GM23338 (cell line): ENCODE measurements around the gene MLLT6. TPM values are rescaled to one million over a fixed set of nuclear protein-coding genes. Genes with fewer than 3 reads are reported as not detected.

Experiments used
- ATAC-seq: fragments of 200-7000 bp; cut with Tn5 transposase; 3 replicates; pipeline ENCODE4 v1.9.1; 2020
- DNase-seq: peaks from one replicate; pipeline ENCODE4 v3.0.0-alpha.2; 2015; ENCODE audit warnings: low spot score
- H2AFZ ChIP-seq: fragments of 200-600 bp; sonication (generic); 2 replicates; pipeline ENCODE4 v1.8.0; 2016; ENCODE audit warnings: antibody characterized with exemption, mild to moderate bottlenecking, moderate library complexity
- H3F3A ChIP-seq: fragments of 200-600 bp; sonication (generic); replicated peaks from 2 replicates; pipeline ENCODE4 v1.8.0; 2017; ENCODE audit warnings: antibody characterized with exemption, mixed run types, low read depth
- H3K27ac ChIP-seq: fragments of 200-600 bp; sonication (generic); 2 replicates; pipeline ENCODE4 v1.6.1; 2016; ENCODE audit warnings: low read depth
- H3K27me3 ChIP-seq: fragments of 200-600 bp; sonication (generic); 2 replicates; pipeline ENCODE4 v1.8.0; 2016; ENCODE audit warnings: mild to moderate bottlenecking, mixed run types, moderate library complexity; ENCODE audit not compliant: insufficient read depth
- H3K36me3 ChIP-seq: fragments of 200-600 bp; sonication (generic); 2 replicates; pipeline ENCODE4 v1.8.0; 2016; ENCODE audit warnings: mild to moderate bottlenecking; ENCODE audit not compliant: insufficient read depth
- H3K4me1 ChIP-seq: fragments of 200-600 bp; sonication (generic); 2 replicates; pipeline ENCODE4 v1.8.0; 2016; ENCODE audit warnings: mild to moderate bottlenecking, moderate library complexity; ENCODE audit not compliant: insufficient read depth
- H3K4me2 ChIP-seq: fragments of 200-600 bp; sonication (generic); 2 replicates; pipeline ENCODE4 v1.7.1; 2017; ENCODE audit warnings: mixed run types
- H3K4me3 ChIP-seq: fragments of 200-600 bp; sonication (generic); 2 replicates; pipeline ENCODE4 v1.6.1; 2016; ENCODE audit warnings: mixed run types
- H3K79me2 ChIP-seq: fragments of 200-600 bp; sonication (generic); replicated peaks from 2 replicates; pipeline ENCODE4 v1.8.0; 2017; ENCODE audit warnings: mild to moderate bottlenecking; ENCODE audit not compliant: insufficient read depth
- H3K9me2 ChIP-seq: fragments of 200-600 bp; sonication (generic); 2 replicates; pipeline ENCODE4 v1.8.0; 2017; ENCODE audit not compliant: insufficient read depth
- H4K20me1 ChIP-seq: fragments of 200-600 bp; sonication (generic); replicated peaks from 2 replicates; pipeline ENCODE4 v1.8.0; 2017; ENCODE audit warnings: mild to moderate bottlenecking; ENCODE audit not compliant: insufficient read depth
- H3K27ac Mint-ChIP-seq: 2 replicates; pipeline ENCODE4 v1.8.0; 2020; ENCODE audit warnings: inconsistent platforms, mild to moderate bottlenecking, moderate library complexity, mixed read lengths
- H3K27me3 Mint-ChIP-seq: 3 replicates; pipeline ENCODE4 v1.8.0; 2022; ENCODE audit warnings: low read depth, mild to moderate bottlenecking, moderate library complexity, mixed read lengths, inconsistent platforms; ENCODE audit not compliant: insufficient read depth, poor library complexity
- H3K36me3 Mint-ChIP-seq: 3 replicates; pipeline ENCODE4 v1.8.0; 2021; ENCODE audit warnings: low read depth, mild to moderate bottlenecking, inconsistent platforms, moderate library complexity, mixed read lengths
- H3K4me1 Mint-ChIP-seq: 3 replicates; pipeline ENCODE4 v1.8.0; 2020; ENCODE audit warnings: mild to moderate bottlenecking, inconsistent platforms, mixed read lengths
- H3K4me3 Mint-ChIP-seq: 3 replicates; pipeline ENCODE4 v1.8.0; 2021; ENCODE audit warnings: moderate library complexity, mild to moderate bottlenecking, inconsistent platforms, mixed read lengths
- H3K9me3 Mint-ChIP-seq: 3 replicates; pipeline ENCODE4 v1.8.0; 2020; ENCODE audit warnings: moderate library complexity, mild to moderate bottlenecking, inconsistent platforms, mixed read lengths
- CREB1 ChIP-seq: fragments of 250-450 bp; sonication (Bioruptor Pico); IDR thresholded peaks from 2 replicates; pipeline ENCODE4 v1.5.0; 2020; ENCODE audit warnings: low read depth, mild to moderate bottlenecking, moderate library complexity
- EZH2 ChIP-seq: fragments of 200-600 bp; sonication (generic); IDR thresholded peaks from one replicate; pipeline ENCODE4 v1.8.0; 2017; ENCODE audit warnings: antibody characterized with exemption, mild to moderate bottlenecking, low read depth; ENCODE audit not compliant: unreplicated experiment
- EZH2phosphoT487 ChIP-seq: fragments of 200-600 bp; sonication (generic); IDR thresholded peaks from one replicate; pipeline ENCODE4 v1.8.1; 2018; ENCODE audit warnings: antibody characterized with exemption; ENCODE audit not compliant: unreplicated experiment
- JUNB ChIP-seq: IDR thresholded peaks from one replicate; pipeline ENCODE4 v1.6.1; 2016; ENCODE audit warnings: antibody characterized with exemption; ENCODE audit not compliant: unreplicated experiment
- NANOG ChIP-seq: IDR thresholded peaks from 2 replicates; pipeline ENCODE4 v1.6.1; 2016; ENCODE audit warnings: antibody characterized with exemption, borderline replicate concordance
- POLR2AphosphoS5 ChIP-seq: IDR thresholded peaks from 2 replicates; pipeline ENCODE4 v1.6.1; 2016; ENCODE audit warnings: antibody characterized with exemption, low read depth
- STAT1 ChIP-seq: IDR thresholded peaks from one replicate; pipeline ENCODE4 v1.6.1; 2016; ENCODE audit warnings: antibody characterized with exemption; ENCODE audit not compliant: unreplicated experiment
- ZNF114 ChIP-seq: fragments of 250-450 bp; sonication (Bioruptor Pico); IDR thresholded peaks from 2 replicates; pipeline ENCODE4 v1.5.0; 2020; ENCODE audit warnings: mild to moderate bottlenecking, moderate library complexity
- ZNF331 ChIP-seq: fragments of 250-450 bp; sonication (Bioruptor Pico); IDR thresholded peaks from 2 replicates; pipeline ENCODE4 v1.5.0; 2020; ENCODE audit warnings: low read depth, mild to moderate bottlenecking, moderate library complexity
- polyA plus RNA-seq: library from polyadenylated mRNA; unstranded; fragments of >200 nt; fragmentation: Nextera tagmentation; extraction: Ambion mirVana; gene quantifications from 2 replicates; pipeline ENCODE4 v1.2.1, GENCODE V29; 2016
- total RNA-seq: library from RNA; depleted of rRNA; stranded (reverse); fragments of >200 nt; shearing (Covaris generic); gene quantifications from 2 replicates; pipeline ENCODE4 v1.2.3, GENCODE V29; 2014
- TF ChIP-seq, protein P1 (sequence below): IDR thresholded peaks from 2 replicates; pipeline ENCODE4 v1.6.1; 2016; ENCODE audit warnings: antibody characterized with exemption
- TF ChIP-seq, protein P2 (sequence below): fragments of 250-450 bp; sonication (Bioruptor Pico); IDR thresholded peaks from 2 replicates; pipeline ENCODE4 v1.5.0; 2020; ENCODE audit warnings: mild to moderate bottlenecking, moderate library complexity
- TF ChIP-seq, protein P3 (sequence below), 2 experiments: fragments of 200-600 bp in 1 of 2; sonication (generic) in 1 of 2; conservative IDR thresholded peaks; 2 replicates each; pipeline versions ENCODE4 v1.5.1 to v1.6.1; 2016 to 2017; ENCODE audit warnings: antibody characterized with exemption in 2 of 2, low read depth in 2 of 2, mild to moderate bottlenecking in 2 of 2, moderate library complexity in 1 of 2
- TF ChIP-seq, protein P4 (sequence below): IDR thresholded peaks from one replicate; pipeline ENCODE4 v1.6.1; 2018; ENCODE audit warnings: antibody characterized with exemption; ENCODE audit not compliant: unreplicated experiment

Gene MLLT6
- total and polyA plus RNA-seq, 2 experiments from 2014 or later = 2.6 to 2.8 TPM

DNA sequence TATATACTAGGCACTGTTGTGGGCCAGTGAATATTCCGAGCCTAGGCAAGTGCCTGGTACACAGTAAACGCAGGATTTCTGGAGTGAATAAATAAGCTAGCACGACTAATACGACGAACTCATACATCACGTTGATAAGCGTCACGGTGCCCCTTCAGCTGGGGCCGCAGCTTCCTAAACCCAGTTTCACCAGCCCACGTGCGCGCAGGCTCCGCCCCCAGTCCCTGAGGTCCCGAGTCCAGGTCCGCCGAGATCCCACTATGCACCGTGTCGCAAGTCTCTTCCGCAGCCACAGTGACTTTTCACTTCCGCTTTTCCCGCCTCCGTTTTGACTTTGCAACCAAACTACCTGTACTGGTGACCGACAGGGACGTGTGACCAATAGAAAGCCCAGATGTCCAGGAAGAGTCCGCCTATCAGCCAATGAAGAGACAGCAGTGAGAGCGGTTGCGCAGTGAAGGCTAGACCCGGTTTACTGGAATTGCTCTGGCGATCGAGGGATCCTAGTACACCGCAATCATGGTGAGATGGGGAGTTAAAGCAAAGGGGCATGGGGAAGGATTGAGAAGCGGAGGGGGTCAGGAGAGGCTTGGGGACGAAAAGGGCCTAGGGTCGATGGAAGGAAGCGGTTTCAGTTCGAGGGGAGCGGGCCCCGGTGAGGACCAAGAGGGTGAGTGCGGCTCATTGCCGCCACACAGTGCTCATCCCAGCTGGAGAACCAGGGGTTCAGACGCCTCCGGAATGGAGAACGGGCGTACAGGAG lies 47.4 kb downstream of the MLLT6 start, which contains the start of gene PSMB3:
Gene PSMB3 (plus strand): TSS at position 434 of the 763 bp plus-strand sequence. CDS start 86 bp downstream, at position 520.
- H3K9me2 ChIP-seq = no peaks in the 10 kb centered on the region
- Mint-ChIP-seq H3K4me1 (peaks cover 12% of the 10 kb centered on the region), H3K4me3 (peak within 1 kb of the TSS; percentile 97), H3K27me3 (peaks cover 27% of the 10 kb centered on the region), H3K27ac (peak within 1 kb of the TSS; percentile 98), H3K36me3 (peaks cover 30% of the 10 kb centered on the region), H3K9me3 (peaks cover 5% of the 10 kb centered on the region)
- peak; percentile 99 for DNase-seq
- peaks cover 16% of the 10 kb centered on the region for H3K27me3 ChIP-seq
- no peak for TF ChIP-seq JUNB
- TF ChIP-seq STAT1 = no peak
- TF ChIP-seq, protein P1, sequence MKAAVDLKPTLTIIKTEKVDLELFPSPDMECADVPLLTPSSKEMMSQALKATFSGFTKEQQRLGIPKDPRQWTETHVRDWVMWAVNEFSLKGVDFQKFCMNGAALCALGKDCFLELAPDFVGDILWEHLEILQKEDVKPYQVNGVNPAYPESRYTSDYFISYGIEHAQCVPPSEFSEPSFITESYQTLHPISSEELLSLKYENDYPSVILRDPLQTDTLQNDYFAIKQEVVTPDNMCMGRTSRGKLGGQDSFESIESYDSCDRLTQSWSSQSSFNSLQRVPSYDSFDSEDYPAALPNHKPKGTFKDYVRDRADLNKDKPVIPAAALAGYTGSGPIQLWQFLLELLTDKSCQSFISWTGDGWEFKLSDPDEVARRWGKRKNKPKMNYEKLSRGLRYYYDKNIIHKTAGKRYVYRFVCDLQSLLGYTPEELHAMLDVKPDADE = peak; percentile 88
- TF ChIP-seq, protein P2, sequence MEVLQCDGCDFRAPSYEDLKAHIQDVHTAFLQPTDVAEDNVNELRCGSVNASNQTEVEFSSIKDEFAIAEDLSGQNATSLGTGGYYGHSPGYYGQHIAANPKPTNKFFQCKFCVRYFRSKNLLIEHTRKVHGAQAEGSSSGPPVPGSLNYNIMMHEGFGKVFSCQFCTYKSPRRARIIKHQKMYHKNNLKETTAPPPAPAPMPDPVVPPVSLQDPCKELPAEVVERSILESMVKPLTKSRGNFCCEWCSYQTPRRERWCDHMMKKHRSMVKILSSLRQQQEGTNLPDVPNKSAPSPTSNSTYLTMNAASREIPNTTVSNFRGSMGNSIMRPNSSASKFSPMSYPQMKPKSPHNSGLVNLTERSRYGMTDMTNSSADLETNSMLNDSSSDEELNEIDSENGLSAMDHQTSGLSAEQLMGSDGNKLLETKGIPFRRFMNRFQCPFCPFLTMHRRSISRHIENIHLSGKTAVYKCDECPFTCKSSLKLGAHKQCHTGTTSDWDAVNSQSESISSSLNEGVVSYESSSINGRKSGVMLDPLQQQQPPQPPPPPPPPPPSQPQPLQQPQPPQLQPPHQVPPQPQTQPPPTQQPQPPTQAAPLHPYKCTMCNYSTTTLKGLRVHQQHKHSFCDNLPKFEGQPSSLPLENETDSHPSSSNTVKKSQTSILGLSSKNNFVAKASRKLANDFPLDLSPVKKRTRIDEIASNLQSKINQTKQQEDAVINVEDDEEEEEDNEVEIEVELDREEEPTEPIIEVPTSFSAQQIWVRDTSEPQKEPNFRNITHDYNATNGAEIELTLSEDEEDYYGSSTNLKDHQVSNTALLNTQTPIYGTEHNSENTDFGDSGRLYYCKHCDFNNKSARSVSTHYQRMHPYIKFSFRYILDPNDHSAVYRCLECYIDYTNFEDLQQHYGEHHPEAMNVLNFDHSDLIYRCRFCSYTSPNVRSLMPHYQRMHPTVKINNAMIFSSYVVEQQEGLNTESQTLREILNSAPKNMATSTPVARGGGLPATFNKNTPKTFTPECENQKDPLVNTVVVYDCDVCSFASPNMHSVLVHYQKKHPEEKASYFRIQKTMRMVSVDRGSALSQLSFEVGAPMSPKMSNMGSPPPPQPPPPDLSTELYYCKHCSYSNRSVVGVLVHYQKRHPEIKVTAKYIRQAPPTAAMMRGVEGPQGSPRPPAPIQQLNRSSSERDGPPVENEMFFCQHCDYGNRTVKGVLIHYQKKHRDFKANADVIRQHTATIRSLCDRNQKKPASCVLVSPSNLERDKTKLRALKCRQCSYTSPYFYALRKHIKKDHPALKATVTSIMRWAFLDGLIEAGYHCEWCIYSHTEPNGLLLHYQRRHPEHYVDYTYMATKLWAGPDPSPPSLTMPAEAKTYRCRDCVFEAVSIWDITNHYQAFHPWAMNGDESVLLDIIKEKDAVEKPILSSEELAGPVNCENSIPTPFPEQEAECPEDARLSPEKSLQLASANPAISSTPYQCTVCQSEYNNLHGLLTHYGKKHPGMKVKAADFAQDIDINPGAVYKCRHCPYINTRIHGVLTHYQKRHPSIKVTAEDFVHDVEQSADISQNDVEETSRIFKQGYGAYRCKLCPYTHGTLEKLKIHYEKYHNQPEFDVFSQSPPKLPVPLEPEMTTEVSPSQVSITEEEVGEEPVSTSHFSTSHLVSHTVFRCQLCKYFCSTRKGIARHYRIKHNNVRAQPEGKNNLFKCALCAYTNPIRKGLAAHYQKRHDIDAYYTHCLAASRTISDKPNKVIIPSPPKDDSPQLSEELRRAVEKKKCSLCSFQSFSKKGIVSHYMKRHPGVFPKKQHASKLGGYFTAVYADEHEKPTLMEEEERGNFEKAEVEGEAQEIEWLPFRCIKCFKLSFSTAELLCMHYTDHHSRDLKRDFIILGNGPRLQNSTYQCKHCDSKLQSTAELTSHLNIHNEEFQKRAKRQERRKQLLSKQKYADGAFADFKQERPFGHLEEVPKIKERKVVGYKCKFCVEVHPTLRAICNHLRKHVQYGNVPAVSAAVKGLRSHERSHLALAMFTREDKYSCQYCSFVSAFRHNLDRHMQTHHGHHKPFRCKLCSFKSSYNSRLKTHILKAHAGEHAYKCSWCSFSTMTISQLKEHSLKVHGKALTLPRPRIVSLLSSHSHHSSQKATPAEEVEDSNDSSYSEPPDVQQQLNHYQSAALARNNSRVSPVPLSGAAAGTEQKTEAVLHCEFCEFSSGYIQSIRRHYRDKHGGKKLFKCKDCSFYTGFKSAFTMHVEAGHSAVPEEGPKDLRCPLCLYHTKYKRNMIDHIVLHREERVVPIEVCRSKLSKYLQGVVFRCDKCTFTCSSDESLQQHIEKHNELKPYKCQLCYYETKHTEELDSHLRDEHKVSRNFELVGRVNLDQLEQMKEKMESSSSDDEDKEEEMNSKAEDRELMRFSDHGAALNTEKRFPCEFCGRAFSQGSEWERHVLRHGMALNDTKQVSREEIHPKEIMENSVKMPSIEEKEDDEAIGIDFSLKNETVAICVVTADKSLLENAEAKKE (CRISPR knock-in tag) = no peak
- no peak for TF ChIP-seq EZH2phosphoT487
- TF ChIP-seq NANOG = peak; percentile 81
- TF ChIP-seq, protein P3, sequence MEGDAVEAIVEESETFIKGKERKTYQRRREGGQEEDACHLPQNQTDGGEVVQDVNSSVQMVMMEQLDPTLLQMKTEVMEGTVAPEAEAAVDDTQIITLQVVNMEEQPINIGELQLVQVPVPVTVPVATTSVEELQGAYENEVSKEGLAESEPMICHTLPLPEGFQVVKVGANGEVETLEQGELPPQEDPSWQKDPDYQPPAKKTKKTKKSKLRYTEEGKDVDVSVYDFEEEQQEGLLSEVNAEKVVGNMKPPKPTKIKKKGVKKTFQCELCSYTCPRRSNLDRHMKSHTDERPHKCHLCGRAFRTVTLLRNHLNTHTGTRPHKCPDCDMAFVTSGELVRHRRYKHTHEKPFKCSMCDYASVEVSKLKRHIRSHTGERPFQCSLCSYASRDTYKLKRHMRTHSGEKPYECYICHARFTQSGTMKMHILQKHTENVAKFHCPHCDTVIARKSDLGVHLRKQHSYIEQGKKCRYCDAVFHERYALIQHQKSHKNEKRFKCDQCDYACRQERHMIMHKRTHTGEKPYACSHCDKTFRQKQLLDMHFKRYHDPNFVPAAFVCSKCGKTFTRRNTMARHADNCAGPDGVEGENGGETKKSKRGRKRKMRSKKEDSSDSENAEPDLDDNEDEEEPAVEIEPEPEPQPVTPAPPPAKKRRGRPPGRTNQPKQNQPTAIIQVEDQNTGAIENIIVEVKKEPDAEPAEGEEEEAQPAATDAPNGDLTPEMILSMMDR (conservative IDR thresholded peaks at IDR 0.05; ENCODE audit: low read depth in 2 of 2) = no peak
- TF ChIP-seq EZH2 = no peak
- TF ChIP-seq ZNF114 (CRISPR knock-in tag) = no peak
- TF ChIP-seq ZNF331 = no peak
- peak; percentile 70; the same call in 1 of the 2 replicates for TF ChIP-seq CREB1 (CRISPR knock-in tag)
- peak; percentile 86 for TF ChIP-seq POLR2AphosphoS5
- TF ChIP-seq, protein P4, sequence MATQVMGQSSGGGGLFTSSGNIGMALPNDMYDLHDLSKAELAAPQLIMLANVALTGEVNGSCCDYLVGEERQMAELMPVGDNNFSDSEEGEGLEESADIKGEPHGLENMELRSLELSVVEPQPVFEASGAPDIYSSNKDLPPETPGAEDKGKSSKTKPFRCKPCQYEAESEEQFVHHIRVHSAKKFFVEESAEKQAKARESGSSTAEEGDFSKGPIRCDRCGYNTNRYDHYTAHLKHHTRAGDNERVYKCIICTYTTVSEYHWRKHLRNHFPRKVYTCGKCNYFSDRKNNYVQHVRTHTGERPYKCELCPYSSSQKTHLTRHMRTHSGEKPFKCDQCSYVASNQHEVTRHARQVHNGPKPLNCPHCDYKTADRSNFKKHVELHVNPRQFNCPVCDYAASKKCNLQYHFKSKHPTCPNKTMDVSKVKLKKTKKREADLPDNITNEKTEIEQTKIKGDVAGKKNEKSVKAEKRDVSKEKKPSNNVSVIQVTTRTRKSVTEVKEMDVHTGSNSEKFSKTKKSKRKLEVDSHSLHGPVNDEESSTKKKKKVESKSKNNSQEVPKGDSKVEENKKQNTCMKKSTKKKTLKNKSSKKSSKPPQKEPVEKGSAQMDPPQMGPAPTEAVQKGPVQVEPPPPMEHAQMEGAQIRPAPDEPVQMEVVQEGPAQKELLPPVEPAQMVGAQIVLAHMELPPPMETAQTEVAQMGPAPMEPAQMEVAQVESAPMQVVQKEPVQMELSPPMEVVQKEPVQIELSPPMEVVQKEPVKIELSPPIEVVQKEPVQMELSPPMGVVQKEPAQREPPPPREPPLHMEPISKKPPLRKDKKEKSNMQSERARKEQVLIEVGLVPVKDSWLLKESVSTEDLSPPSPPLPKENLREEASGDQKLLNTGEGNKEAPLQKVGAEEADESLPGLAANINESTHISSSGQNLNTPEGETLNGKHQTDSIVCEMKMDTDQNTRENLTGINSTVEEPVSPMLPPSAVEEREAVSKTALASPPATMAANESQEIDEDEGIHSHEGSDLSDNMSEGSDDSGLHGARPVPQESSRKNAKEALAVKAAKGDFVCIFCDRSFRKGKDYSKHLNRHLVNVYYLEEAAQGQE = no peak
- peaks cover 10% of the 10 kb centered on the region for H3K36me3 ChIP-seq
- H2AFZ ChIP-seq = peak within 1 kb of the TSS; percentile 64
- H3K4me2 ChIP-seq = peak within 1 kb of the TSS; percentile 96
- H3F3A ChIP-seq = peaks cover 2% of the 10 kb centered on the region; the same call in 1 of the 2 replicates
- peaks cover 9% of the 10 kb centered on the region; the same call in 1 of the 2 replicates for H4K20me1 ChIP-seq
- H3K79me2 ChIP-seq = peaks cover 28% of the 10 kb centered on the region
- peak within 1 kb of the TSS; percentile 69 for H3K4me3 ChIP-seq
- peaks cover 20% of the 10 kb centered on the region for H3K4me1 ChIP-seq
- H3K27ac ChIP-seq = peak within 1 kb of the TSS; percentile 72
- peak; percentile 68 for ATAC-seq
